Neural cell (in vitro differentiated cells): ENCODE measurements around the gene CDC45. TPM values are rescaled to one million over a fixed set of nuclear protein-coding genes. Genes with fewer than 3 reads are reported as not detected.

ENCODE experiments used
- H2AFZ ChIP-seq: fragments of 200-600, 300-800 bp; sonication (generic), shearing (Covaris generic); 2 replicates; pipeline ENCODE4 v1.6.0; 2014; ENCODE audit warnings: low read depth, mild to moderate bottlenecking, antibody characterized with exemption, low read length, moderate library complexity
- H3F3A ChIP-seq: fragments of 200-600 bp; shearing (Covaris generic); 2 replicates; pipeline ENCODE4 v1.6.1; 2016; ENCODE audit warnings: mild to moderate bottlenecking, moderate library complexity, mixed read lengths, antibody characterized with exemption, low read length; ENCODE audit not compliant: insufficient read depth, poor library complexity, severe bottlenecking
- H3K27ac ChIP-seq: fragments of 200-600, 300-800 bp; sonication (generic), shearing (Covaris generic); 2 replicates; pipeline ENCODE4 v1.5.1; 2014; ENCODE audit warnings: mild to moderate bottlenecking, low read length, moderate library complexity
- H3K27me3 ChIP-seq: fragments of 300-800, 200-600 bp; sonication (generic), shearing (Covaris generic); 2 replicates; pipeline ENCODE4 v1.6.0; 2014; ENCODE audit warnings: mild to moderate bottlenecking, low read depth, low read length, moderate library complexity; ENCODE audit not compliant: insufficient read depth
- H3K36me3 ChIP-seq: fragments of 300-800, 200-600 bp; sonication (generic), shearing (Covaris generic); 2 replicates; pipeline ENCODE4 v1.5.1; 2014; ENCODE audit warnings: mild to moderate bottlenecking, antibody characterized with exemption, low read length, moderate library complexity; ENCODE audit not compliant: insufficient read depth
- H3K4me2 ChIP-seq: fragments of 300-800, 200-600 bp; sonication (generic), shearing (Covaris generic); 2 replicates; pipeline ENCODE4 v1.6.0; 2014; ENCODE audit warnings: mild to moderate bottlenecking, low read length
- H3K4me3 ChIP-seq: fragments of 300-800, 200-600 bp; sonication (generic), shearing (Covaris generic); 2 replicates; pipeline ENCODE4 v1.5.1; 2014; ENCODE audit warnings: mild to moderate bottlenecking, low read length, moderate library complexity
- H3K79me2 ChIP-seq: fragments of 200-600 bp; shearing (Covaris generic); replicated peaks from 2 replicates; pipeline ENCODE4 v1.6.0; 2014; ENCODE audit warnings: mild to moderate bottlenecking, low read length, moderate library complexity; ENCODE audit not compliant: insufficient read depth
- H3K9ac ChIP-seq: fragments of 300-800, 200-600 bp; sonication (generic), shearing (Covaris generic); 2 replicates; pipeline ENCODE4 v1.6.1; 2016; ENCODE audit warnings: mild to moderate bottlenecking, low read length, mixed read lengths
- H3K9me2 ChIP-seq: fragments of 200-600 bp; shearing (Covaris generic); 2 replicates; pipeline ENCODE4 v1.6.1; 2016; ENCODE audit warnings: mild to moderate bottlenecking, low read length, mixed read lengths; ENCODE audit not compliant: insufficient read depth
- H3K9me3 ChIP-seq: fragments of 200-600, 300-800 bp; sonication (generic), shearing (Covaris generic); 2 replicates; pipeline ENCODE4 v1.6.1; 2016; ENCODE audit warnings: mild to moderate bottlenecking, mixed run types, low read length, moderate library complexity, mixed read lengths
- H4K20me1 ChIP-seq: fragments of 200-600 bp; shearing (Covaris generic); 2 replicates; pipeline ENCODE4 v1.6.1; 2016; ENCODE audit warnings: mild to moderate bottlenecking, mixed run types; ENCODE audit not compliant: insufficient read depth
- EP300 ChIP-seq: fragments of 450-650 bp; conservative IDR thresholded peaks from 2 replicates; pipeline ENCODE4 v1.6.1; 2014; ENCODE audit warnings: antibody characterized with exemption, mild to moderate bottlenecking, moderate library complexity; ENCODE audit not compliant: poor library complexity, severe bottlenecking
- EZH2 ChIP-seq: fragments of 200-600, 300-800 bp; shearing (Covaris generic), sonication (generic); IDR thresholded peaks from 2 replicates; pipeline ENCODE4 v1.6.1; 2014; ENCODE audit warnings: antibody characterized with exemption, low read length, borderline replicate concordance, mild to moderate bottlenecking; ENCODE audit not compliant: insufficient read depth, poor library complexity, severe bottlenecking
- MXI1 ChIP-seq: fragments of 450-650 bp; conservative IDR thresholded peaks from 2 replicates; pipeline ENCODE4 v1.6.1; 2014; ENCODE audit warnings: antibody characterized with exemption, mild to moderate bottlenecking; ENCODE audit not compliant: poor library complexity, severe bottlenecking
- POLR2AphosphoS5 ChIP-seq: IDR thresholded peaks from 2 replicates; pipeline ENCODE4 v1.6.1; 2012
- RAD21 ChIP-seq: fragments of 450-650 bp; conservative IDR thresholded peaks from 2 replicates; pipeline ENCODE4 v1.6.1; 2014; ENCODE audit warnings: antibody characterized with exemption, mild to moderate bottlenecking, moderate library complexity
- SMC3 ChIP-seq: fragments of 450-650 bp; conservative IDR thresholded peaks from 2 replicates; pipeline ENCODE4 v1.6.1; 2014; ENCODE audit warnings: antibody characterized with exemption, mild to moderate bottlenecking, moderate library complexity; ENCODE audit not compliant: poor library complexity
- TAF1 ChIP-seq: IDR thresholded peaks from 2 replicates; pipeline ENCODE4 v1.6.1; 2012; ENCODE audit warnings: low read depth
- polyA plus RNA-seq: library from polyadenylated mRNA; depleted of rRNA; stranded (reverse); fragments of >200 nt; gene quantifications from 2 replicates; pipeline ENCODE4 v1.2.3, GENCODE V29; 2014
- TF ChIP-seq, protein P1 (sequence below): IDR thresholded peaks from 2 replicates; pipeline ENCODE4 v1.6.1; 2012; ENCODE audit warnings: borderline replicate concordance
- TF ChIP-seq, protein P2 (sequence below): fragments of 450-650 bp; IDR thresholded peaks from 2 replicates; pipeline ENCODE4 v1.5.1; 2014; ENCODE audit warnings: antibody characterized with exemption, mild to moderate bottlenecking, moderate library complexity; ENCODE audit not compliant: poor library complexity, severe bottlenecking

CDC45 gene
- polyA plus RNA-seq, 1 donor from 2014 or later = 3.2 TPM

DNA sequence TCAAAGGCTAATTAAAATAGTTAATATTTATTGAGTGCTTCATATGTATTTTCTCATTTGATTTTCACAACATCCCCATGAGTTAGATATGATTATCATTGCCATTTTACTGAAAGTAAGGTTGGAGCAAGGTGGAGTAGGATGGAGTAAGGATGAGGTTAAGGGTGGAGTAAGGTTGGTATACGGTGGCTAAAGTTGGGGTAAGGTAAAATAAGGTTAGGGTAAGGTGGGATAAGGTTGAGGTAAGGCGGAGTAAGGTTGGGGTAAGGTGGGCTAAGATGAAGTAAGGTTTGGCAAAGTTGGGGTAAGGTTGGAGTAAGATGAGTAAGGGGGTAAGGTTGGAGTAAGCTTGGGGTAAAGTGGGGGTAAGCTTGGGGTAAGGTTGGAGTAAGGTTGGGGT lies 90.3 kb downstream of the CDC45 start:
- no peaks in the 10 kb centered on the region for H3K36me3 ChIP-seq
- no peak overlapping the region for H3K9ac ChIP-seq

More for the DNA sequence above, 90.3 kb downstream of the CDC45 start:
- Histone ChIP-seq H4K20me1 (no peaks in the 10 kb centered on the region), H3K9me2 (no peaks in the 10 kb centered on the region), H3K79me2 (no peaks in the 10 kb centered on the region), H3K4me3 (no peak overlapping the region), H3K4me2 (no peak overlapping the region), H3K9me3 (no peaks in the 10 kb centered on the region), H3K27ac (no peak overlapping the region), H3K27me3 (no peaks in the 10 kb centered on the region), H3F3A (no peaks in the 10 kb centered on the region), H2AFZ (no peak overlapping the region)
- TF ChIP-seq SMC3 (no peak), POLR2AphosphoS5 (no peak), MXI1 (no peak), RAD21 (no peak), EP300 (no peak), TAF1 (no peak), EZH2 (no peak)
- TF ChIP-seq, protein P1, sequence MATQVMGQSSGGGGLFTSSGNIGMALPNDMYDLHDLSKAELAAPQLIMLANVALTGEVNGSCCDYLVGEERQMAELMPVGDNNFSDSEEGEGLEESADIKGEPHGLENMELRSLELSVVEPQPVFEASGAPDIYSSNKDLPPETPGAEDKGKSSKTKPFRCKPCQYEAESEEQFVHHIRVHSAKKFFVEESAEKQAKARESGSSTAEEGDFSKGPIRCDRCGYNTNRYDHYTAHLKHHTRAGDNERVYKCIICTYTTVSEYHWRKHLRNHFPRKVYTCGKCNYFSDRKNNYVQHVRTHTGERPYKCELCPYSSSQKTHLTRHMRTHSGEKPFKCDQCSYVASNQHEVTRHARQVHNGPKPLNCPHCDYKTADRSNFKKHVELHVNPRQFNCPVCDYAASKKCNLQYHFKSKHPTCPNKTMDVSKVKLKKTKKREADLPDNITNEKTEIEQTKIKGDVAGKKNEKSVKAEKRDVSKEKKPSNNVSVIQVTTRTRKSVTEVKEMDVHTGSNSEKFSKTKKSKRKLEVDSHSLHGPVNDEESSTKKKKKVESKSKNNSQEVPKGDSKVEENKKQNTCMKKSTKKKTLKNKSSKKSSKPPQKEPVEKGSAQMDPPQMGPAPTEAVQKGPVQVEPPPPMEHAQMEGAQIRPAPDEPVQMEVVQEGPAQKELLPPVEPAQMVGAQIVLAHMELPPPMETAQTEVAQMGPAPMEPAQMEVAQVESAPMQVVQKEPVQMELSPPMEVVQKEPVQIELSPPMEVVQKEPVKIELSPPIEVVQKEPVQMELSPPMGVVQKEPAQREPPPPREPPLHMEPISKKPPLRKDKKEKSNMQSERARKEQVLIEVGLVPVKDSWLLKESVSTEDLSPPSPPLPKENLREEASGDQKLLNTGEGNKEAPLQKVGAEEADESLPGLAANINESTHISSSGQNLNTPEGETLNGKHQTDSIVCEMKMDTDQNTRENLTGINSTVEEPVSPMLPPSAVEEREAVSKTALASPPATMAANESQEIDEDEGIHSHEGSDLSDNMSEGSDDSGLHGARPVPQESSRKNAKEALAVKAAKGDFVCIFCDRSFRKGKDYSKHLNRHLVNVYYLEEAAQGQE = no peak
- TF ChIP-seq, protein P2, sequence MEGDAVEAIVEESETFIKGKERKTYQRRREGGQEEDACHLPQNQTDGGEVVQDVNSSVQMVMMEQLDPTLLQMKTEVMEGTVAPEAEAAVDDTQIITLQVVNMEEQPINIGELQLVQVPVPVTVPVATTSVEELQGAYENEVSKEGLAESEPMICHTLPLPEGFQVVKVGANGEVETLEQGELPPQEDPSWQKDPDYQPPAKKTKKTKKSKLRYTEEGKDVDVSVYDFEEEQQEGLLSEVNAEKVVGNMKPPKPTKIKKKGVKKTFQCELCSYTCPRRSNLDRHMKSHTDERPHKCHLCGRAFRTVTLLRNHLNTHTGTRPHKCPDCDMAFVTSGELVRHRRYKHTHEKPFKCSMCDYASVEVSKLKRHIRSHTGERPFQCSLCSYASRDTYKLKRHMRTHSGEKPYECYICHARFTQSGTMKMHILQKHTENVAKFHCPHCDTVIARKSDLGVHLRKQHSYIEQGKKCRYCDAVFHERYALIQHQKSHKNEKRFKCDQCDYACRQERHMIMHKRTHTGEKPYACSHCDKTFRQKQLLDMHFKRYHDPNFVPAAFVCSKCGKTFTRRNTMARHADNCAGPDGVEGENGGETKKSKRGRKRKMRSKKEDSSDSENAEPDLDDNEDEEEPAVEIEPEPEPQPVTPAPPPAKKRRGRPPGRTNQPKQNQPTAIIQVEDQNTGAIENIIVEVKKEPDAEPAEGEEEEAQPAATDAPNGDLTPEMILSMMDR = no peak

Other genes with a start within 250 kb of the CDC45 start
- gene CLTCL1, start 188.2 kb upstream of the CDC45 start, polyA plus RNA-seq = 7.8 and 14.1 TPM in 2 replicates
- gene HIRA, start 48.2 kb upstream of the CDC45 start, polyA plus RNA-seq = 38.1 and 41.9 TPM in 2 replicates
- gene MRPL40, start 47.4 kb upstream of the CDC45 start, polyA plus RNA-seq = 32.5 and 34.0 TPM in 2 replicates
- 94.9 and 99.4 TPM in 2 replicates for gene C22orf39, start 32.2 kb upstream of the CDC45 start, polyA plus RNA-seq
- 56.9 and 58.3 TPM in 2 replicates for gene UFD1, start 727 bp upstream of the CDC45 start, polyA plus RNA-seq
- gene CLDN5, start 44.5 kb downstream of the CDC45 start, polyA plus RNA-seq = 0.66 TPM in 1 of 2 replicates, not detected in the other
- 166 and 170 TPM in 2 replicates for gene SEPTIN5, start 234.6 kb downstream of the CDC45 start, polyA plus RNA-seq
- 40.7 and 42.0 TPM in 2 replicates for gene GP1BB, start 243.6 kb downstream of the CDC45 start, polyA plus RNA-seq